Activated CD8-positive, alpha-beta T cell treated with anti-CD3 and anti-CD28 coated beads, Interleukin-2, amount 10 ng/mL, durations not matched to agents 7 days and 5 days (primary cell): ENCODE results near the gene CCDC27. TPM values are rescaled to one million over a fixed set of nuclear protein-coding genes. Genes with fewer than 3 reads are reported as not detected.
"Not testable (repeated sequence)": the region's sequence is repeated elsewhere in the genome, so short reads cannot be mapped to it uniquely, and the experiment has no call there.

Source experiments
- ATAC-seq: fragments of 150-1000 bp; cut with Tn5 transposase; one replicate; pipeline ENCODE4 v1.10.0; 2021; ENCODE audit warnings: moderate library complexity
- CTCF ChIA-PET: fragments of 350-600 bp; sonication (Branson Sonifier 250); formaldehyde crosslinking; loops from one replicate; lab custom pipeline; 2021; ENCODE audit warnings: antibody characterized with exemption; lab: Charles Lee
- POLR2A ChIA-PET: fragments of 350-600 bp; sonication (Branson Sonifier 250); formaldehyde crosslinking; loops from one replicate; lab custom pipeline; 2021; ENCODE audit warnings: antibody characterized with exemption; lab: Charles Lee
- DNase-seq: peaks from one replicate; pipeline ENCODE4 v3.0.0-alpha.2; 2020
- H3K27ac Mint-ChIP-seq: one replicate; pipeline ENCODE4 v1.8.0; 2021; ENCODE audit warnings: mild to moderate bottlenecking, mixed read lengths
- H3K27me3 Mint-ChIP-seq: one replicate; pipeline ENCODE4 v1.8.0; 2021; ENCODE audit warnings: low read depth, mixed read lengths
- H3K36me3 Mint-ChIP-seq: one replicate; pipeline ENCODE4 v1.8.0; 2021; ENCODE audit warnings: low read depth, mixed read lengths
- H3K4me1 Mint-ChIP-seq: one replicate; pipeline ENCODE4 v1.8.0; 2021; ENCODE audit warnings: low read depth, mixed read lengths
- H3K4me3 Mint-ChIP-seq: one replicate; pipeline ENCODE4 v1.8.0; 2021; ENCODE audit warnings: mild to moderate bottlenecking, mixed read lengths
- H3K9me3 Mint-ChIP-seq: one replicate; pipeline ENCODE4 v1.8.0; 2022; ENCODE audit warnings: mixed read lengths; ENCODE audit not compliant: insufficient read depth
- total RNA-seq, 2 experiments: library from RNA; stranded (reverse); gene quantifications; one replicate each; pipeline ENCODE4 v1.2.3, GENCODE V29; 2021

CCDC27 gene
- total RNA-seq, 2 experiments from 2014 or later = not detected

GRCh38 chr1:3796215-3797061 lies 44.2 kb downstream of the CCDC27 start, which contains the start of gene LRRC47:
LRRC47 (minus strand) TSS chr1:3796498; CDS start chr1:3796476, 22 bp downstream.
- peak; percentile 95 for DNase-seq
- Mint-ChIP-seq H3K4me1 (peaks cover 42% of the 10 kb centered on the region), H3K9me3 (no peaks in the 10 kb centered on the region), H3K27ac (peak within 1 kb of the TSS; percentile 88), H3K36me3 (peaks cover 11% of the 10 kb centered on the region), H3K27me3 (peaks cover 10% of the 10 kb centered on the region), H3K4me3 (peak within 1 kb of the TSS; percentile 83)
- peak; percentile 100 for ATAC-seq
- ChIA-PET CTCF (interaction anchor here (0.7 to 2.2 kb wide), 4 partner anchors 11 to 72 kb away, joined by 3 to 13 read pairs (median 6); no protein-coding TSS in a partner anchor), POLR2A (interaction anchor here (0.8 to 2.1 kb wide), 7 partner anchors 9 to 252 kb away, joined by 3 to 8 read pairs (median 3); no protein-coding TSS in a partner anchor)

GRCh38 chr1:3799976-3800685 lies 47.9 kb downstream of the CCDC27 start:
- H3K27ac Mint-ChIP-seq = no peak overlapping the region
- POLR2A ChIA-PET = no interaction called here
- CTCF ChIA-PET = no interaction called here
- ATAC-seq (no peak), DNase-seq (no peak)
- H3K4me1 Mint-ChIP-seq = peaks cover 17% of the 10 kb centered on the region
- H3K4me3 Mint-ChIP-seq = no peak overlapping the region
- peaks cover 12% of the 10 kb centered on the region for H3K27me3 Mint-ChIP-seq
- H3K36me3 Mint-ChIP-seq = peaks cover 3% of the 10 kb centered on the region
- no peaks in the 10 kb centered on the region for H3K9me3 Mint-ChIP-seq

GRCh38 chr1:3800795-3801194 lies 48.5 kb downstream of the CCDC27 start:
- ATAC-seq, H3K4me3 Mint-ChIP-seq, H3K9me3 Mint-ChIP-seq, DNase-seq, POLR2A ChIA-PET, H3K36me3 Mint-ChIP-seq, H3K27ac Mint-ChIP-seq: not testable (repeated sequence)
- Mint-ChIP-seq H3K27me3 (peaks cover 12% of the 10 kb centered on the region), H3K4me1 (peaks cover 13% of the 10 kb centered on the region)
- CTCF ChIA-PET = interaction anchor here (0.9 to 2.0 kb wide), 4 partner anchors 22 to 310 kb away, joined by 3 to 13 read pairs (median 4); no protein-coding TSS in a partner anchor

- no peak overlapping the region for H3K4me3 Mint-ChIP-seq
Observed at GRCh38 chr1:3803905-3804626, 51.8 kb downstream of the CCDC27 start.

GRCh38 chr1:3804627-3804944 lies 52.3 kb downstream of the CCDC27 start:
- H3K4me1 Mint-ChIP-seq, ATAC-seq, POLR2A ChIA-PET, H3K9me3 Mint-ChIP-seq, H3K4me3 Mint-ChIP-seq, DNase-seq, H3K27ac Mint-ChIP-seq, H3K36me3 Mint-ChIP-seq: not testable (repeated sequence)
- CTCF ChIA-PET = interaction anchor here (1.6 kb wide), 1 partner anchor 29 kb away, joined by 5 read pairs; no protein-coding TSS in a partner anchor
- H3K27me3 Mint-ChIP-seq = peaks cover 12% of the 10 kb centered on the region

More at GRCh38 chr1:3803905-3804626, 51.8 kb downstream of the CCDC27 start:
- Mint-ChIP-seq H3K9me3 (no peaks in the 10 kb centered on the region), H3K27me3 (peaks cover 12% of the 10 kb centered on the region), H3K27ac (no peak overlapping the region), H3K4me1 (peaks cover 4% of the 10 kb centered on the region), H3K36me3 (no peaks in the 10 kb centered on the region)
- ATAC-seq = no peak
- ChIA-PET CTCF (interaction anchor here (1.6 kb wide), 1 partner anchor 28 kb away, joined by 5 read pairs; no protein-coding TSS in a partner anchor), POLR2A (no interaction called here)
- no peak for DNase-seq

- POLR2A ChIA-PET = interaction anchor here (1.2 kb wide), 1 partner anchor 8 kb away, joined by 3 read pairs; no protein-coding TSS in a partner anchor
- ATAC-seq (no peak), DNase-seq (no peak)
- Mint-ChIP-seq H3K27me3 (peaks cover 12% of the 10 kb centered on the region), H3K36me3 (no peaks in the 10 kb centered on the region), H3K4me1 (peaks cover 6% of the 10 kb centered on the region), H3K9me3 (no peaks in the 10 kb centered on the region), H3K27ac (no peak overlapping the region), H3K4me3 (no peak overlapping the region)
- CTCF ChIA-PET = no interaction called here
Observed at GRCh38 chr1:3805038-3805437, 52.8 kb downstream of the CCDC27 start.

GRCh38 chr1:3807769-3808168 lies 55.5 kb downstream of the CCDC27 start:
- no peak overlapping the region for H3K4me3 Mint-ChIP-seq
- H3K4me1 Mint-ChIP-seq = peaks cover 5% of the 10 kb centered on the region

GRCh38 chr1:3809680-3810079 lies 57.4 kb downstream of the CCDC27 start:
- DNase-seq (no peak), ATAC-seq (no peak)
- Mint-ChIP-seq H3K4me1 (peaks cover 5% of the 10 kb centered on the region), H3K4me3 (no peak overlapping the region), H3K36me3 (no peaks in the 10 kb centered on the region), H3K27me3 (no peaks in the 10 kb centered on the region), H3K9me3 (no peaks in the 10 kb centered on the region), H3K27ac (no peak overlapping the region)
- CTCF ChIA-PET = no interaction called here
- POLR2A ChIA-PET = no interaction called here

More at GRCh38 chr1:3807769-3808168, 55.5 kb downstream of the CCDC27 start:
- ChIA-PET CTCF (no interaction called here), POLR2A (no interaction called here)
- Mint-ChIP-seq H3K9me3 (no peaks in the 10 kb centered on the region), H3K36me3 (no peaks in the 10 kb centered on the region), H3K27me3 (peaks cover under 1% of the 10 kb centered on the region), H3K27ac (no peak overlapping the region)
- no peak for ATAC-seq
- DNase-seq = no peak

GRCh38 chr1:3810149-3810761 lies 58.0 kb downstream of the CCDC27 start:
- H3K4me3 Mint-ChIP-seq, H3K27ac Mint-ChIP-seq, CTCF ChIA-PET, ATAC-seq, H3K27me3 Mint-ChIP-seq, DNase-seq, H3K4me1 Mint-ChIP-seq, H3K9me3 Mint-ChIP-seq, H3K36me3 Mint-ChIP-seq, POLR2A ChIA-PET: not testable (repeated sequence)

- DNase-seq = no peak
- Mint-ChIP-seq H3K27ac (no peak overlapping the region), H3K4me1 (peaks cover 5% of the 10 kb centered on the region), H3K36me3 (no peaks in the 10 kb centered on the region), H3K27me3 (no peaks in the 10 kb centered on the region), H3K4me3 (no peak overlapping the region), H3K9me3 (no peaks in the 10 kb centered on the region)
- ATAC-seq = no peak
- ChIA-PET CTCF (no interaction called here), POLR2A (no interaction called here)
Observed at GRCh38 chr1:3811595-3811911, 59.3 kb downstream of the CCDC27 start.

- Mint-ChIP-seq H3K9me3 (no peaks in the 10 kb centered on the region), H3K4me1 (peaks cover 5% of the 10 kb centered on the region), H3K4me3 (no peak overlapping the region), H3K27me3 (no peaks in the 10 kb centered on the region), H3K27ac (no peak overlapping the region), H3K36me3 (no peaks in the 10 kb centered on the region)
- CTCF ChIA-PET = no interaction called here
- ATAC-seq = no peak
- no peak for DNase-seq
- POLR2A ChIA-PET = no interaction called here
Observed at GRCh38 chr1:3814065-3814464, 61.8 kb downstream of the CCDC27 start.
